PFSK-1 (cell line): ENCODE results near the gene GCHFR.

Experiments used
- FOXP2 ChIP-seq: optimal IDR thresholded peaks from 2 replicates; pipeline ENCODE3; 2011; ENCODE audit warnings: borderline replicate concordance, control low read depth, inconsistent platforms; ENCODE audit not compliant: insufficient read depth; ENCODE audit errors: extremely low read length, extremely low read depth
- POLR2AphosphoS5 ChIP-seq: IDR thresholded peaks from 2 replicates; pipeline ENCODE4 v1.6.1; 2012; ENCODE audit warnings: low read depth, mild to moderate bottlenecking, control low read depth, low read length, moderate library complexity
- SIN3A ChIP-seq: IDR thresholded peaks from 2 replicates; pipeline ENCODE4 v1.6.1; 2012; ENCODE audit warnings: mild to moderate bottlenecking, low read length, moderate library complexity, borderline replicate concordance; ENCODE audit not compliant: insufficient read depth
- TAF1 ChIP-seq: IDR thresholded peaks from 2 replicates; pipeline ENCODE4 v1.6.1; 2012; ENCODE audit warnings: low read length, control low read depth, borderline replicate concordance; ENCODE audit not compliant: insufficient read depth
- TF ChIP-seq, protein P1 (sequence below), 2 experiments: IDR thresholded peaks; 2 replicates each; pipeline versions ENCODE4 v1.6.1 to v1.8.0; 2011 to 2012; ENCODE audit warnings: low read depth in 2 of 2, low read length in 2 of 2, control low read depth in 1 of 2, inconsistent platforms in 1 of 2, mild to moderate bottlenecking in 1 of 2, moderate library complexity in 1 of 2; ENCODE audit not compliant: insufficient read depth in 1 of 2

DNA sequence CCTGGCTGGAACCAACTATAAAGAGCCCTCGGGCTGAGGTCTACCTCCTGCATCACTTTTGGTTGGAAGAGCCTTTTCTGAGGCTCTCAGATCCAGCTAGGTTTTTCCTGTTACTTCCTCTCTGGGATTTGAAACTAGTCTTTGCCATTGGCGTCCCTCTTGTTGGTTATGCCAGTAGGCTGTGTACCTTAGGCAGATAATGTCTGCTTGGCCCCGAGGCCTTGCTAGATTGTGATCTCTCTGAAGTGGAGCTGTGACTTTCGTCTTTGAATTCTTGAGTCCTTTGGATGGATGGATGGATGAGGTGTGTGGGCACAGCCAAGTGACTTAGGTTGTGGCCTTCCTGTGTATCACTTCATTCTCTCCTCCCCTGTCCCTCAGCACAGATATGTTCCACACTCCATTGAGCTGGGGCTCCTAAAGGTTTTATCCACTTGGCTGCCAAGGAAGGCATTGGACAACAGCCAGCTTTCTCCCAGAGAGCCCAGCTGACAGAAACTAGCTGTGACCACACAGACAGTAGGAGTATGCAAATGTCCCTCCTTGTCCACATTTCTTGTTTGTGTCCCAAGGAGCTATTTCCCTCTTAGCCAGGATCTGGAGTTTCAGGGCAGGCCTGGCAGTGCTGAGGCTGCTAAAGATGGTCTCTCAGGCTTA, 51.3 kb downstream of the GCHFR start:
- TF ChIP-seq, protein P1, sequence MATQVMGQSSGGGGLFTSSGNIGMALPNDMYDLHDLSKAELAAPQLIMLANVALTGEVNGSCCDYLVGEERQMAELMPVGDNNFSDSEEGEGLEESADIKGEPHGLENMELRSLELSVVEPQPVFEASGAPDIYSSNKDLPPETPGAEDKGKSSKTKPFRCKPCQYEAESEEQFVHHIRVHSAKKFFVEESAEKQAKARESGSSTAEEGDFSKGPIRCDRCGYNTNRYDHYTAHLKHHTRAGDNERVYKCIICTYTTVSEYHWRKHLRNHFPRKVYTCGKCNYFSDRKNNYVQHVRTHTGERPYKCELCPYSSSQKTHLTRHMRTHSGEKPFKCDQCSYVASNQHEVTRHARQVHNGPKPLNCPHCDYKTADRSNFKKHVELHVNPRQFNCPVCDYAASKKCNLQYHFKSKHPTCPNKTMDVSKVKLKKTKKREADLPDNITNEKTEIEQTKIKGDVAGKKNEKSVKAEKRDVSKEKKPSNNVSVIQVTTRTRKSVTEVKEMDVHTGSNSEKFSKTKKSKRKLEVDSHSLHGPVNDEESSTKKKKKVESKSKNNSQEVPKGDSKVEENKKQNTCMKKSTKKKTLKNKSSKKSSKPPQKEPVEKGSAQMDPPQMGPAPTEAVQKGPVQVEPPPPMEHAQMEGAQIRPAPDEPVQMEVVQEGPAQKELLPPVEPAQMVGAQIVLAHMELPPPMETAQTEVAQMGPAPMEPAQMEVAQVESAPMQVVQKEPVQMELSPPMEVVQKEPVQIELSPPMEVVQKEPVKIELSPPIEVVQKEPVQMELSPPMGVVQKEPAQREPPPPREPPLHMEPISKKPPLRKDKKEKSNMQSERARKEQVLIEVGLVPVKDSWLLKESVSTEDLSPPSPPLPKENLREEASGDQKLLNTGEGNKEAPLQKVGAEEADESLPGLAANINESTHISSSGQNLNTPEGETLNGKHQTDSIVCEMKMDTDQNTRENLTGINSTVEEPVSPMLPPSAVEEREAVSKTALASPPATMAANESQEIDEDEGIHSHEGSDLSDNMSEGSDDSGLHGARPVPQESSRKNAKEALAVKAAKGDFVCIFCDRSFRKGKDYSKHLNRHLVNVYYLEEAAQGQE (IDR thresholded peaks at IDR 0.05; ENCODE audit: insufficient read depth in 1 of 2, low read depth in 2 of 2, low read length in 2 of 2), result no peak
- TF ChIP-seq POLR2AphosphoS5 (no peak), SIN3A (no peak), TAF1 (no peak), FOXP2 (no peak)
